GM18499 (cell line): ENCODE measurements around the gene SLC11A1.
A peak's percentile ranks its signal among the peaks of the same experiment; 100 is the strongest.

Experiments
- ATAC-seq: cut with Tn5 transposase; IDR thresholded peaks from one replicate; pipeline ENCODE4 v1.9.1; 2021; ENCODE audit warnings: moderate number of reproducible peaks; ENCODE audit not compliant: insufficient read depth, unreplicated experiment

SLC11A1 gene

DNA sequence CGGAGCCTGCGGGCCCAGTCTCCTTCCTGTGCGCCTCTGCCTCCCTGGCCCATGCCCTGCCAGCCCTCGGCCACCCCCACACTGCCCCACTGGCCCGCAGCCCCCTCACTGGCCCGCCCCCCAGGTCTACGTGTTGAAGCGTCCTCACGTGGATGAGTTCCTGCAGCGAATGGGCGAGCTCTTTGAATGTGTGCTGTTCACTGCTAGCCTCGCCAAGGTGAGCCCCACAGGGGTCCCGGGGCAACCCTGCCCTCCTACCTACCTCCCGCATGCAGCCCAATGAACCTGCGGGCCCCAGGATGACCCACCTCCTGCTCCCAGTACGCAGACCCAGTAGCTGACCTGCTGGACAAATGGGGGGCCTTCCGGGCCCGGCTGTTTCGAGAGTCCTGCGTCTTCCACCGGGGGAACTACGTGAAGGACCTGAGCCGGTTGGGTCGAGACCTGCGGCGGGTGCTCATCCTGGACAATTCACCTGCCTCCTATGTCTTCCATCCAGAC is 20.9 kb downstream of the SLC11A1 start:
- no peak for ATAC-seq

DNA sequence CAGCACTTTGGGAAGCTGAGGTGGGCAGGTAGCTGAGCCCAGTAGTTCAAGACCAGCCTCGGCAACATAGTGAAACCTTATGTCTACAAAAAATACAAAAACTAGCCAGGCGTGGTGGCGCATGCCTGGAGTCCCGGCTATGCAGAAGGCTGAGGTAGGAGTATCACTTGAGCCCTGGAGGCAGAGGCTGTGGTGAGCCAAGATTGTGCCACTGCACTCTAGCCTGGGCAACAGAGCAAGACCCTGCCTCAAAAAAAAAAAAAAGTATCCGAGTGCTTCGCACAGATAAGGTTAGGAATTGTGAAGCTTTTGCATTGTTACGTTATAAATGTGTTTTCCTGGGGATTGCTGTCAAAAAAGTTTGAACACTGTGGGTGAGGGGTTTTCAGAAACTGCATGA is 21.7 kb downstream of the SLC11A1 start:
- ATAC-seq = no peak

DNA sequence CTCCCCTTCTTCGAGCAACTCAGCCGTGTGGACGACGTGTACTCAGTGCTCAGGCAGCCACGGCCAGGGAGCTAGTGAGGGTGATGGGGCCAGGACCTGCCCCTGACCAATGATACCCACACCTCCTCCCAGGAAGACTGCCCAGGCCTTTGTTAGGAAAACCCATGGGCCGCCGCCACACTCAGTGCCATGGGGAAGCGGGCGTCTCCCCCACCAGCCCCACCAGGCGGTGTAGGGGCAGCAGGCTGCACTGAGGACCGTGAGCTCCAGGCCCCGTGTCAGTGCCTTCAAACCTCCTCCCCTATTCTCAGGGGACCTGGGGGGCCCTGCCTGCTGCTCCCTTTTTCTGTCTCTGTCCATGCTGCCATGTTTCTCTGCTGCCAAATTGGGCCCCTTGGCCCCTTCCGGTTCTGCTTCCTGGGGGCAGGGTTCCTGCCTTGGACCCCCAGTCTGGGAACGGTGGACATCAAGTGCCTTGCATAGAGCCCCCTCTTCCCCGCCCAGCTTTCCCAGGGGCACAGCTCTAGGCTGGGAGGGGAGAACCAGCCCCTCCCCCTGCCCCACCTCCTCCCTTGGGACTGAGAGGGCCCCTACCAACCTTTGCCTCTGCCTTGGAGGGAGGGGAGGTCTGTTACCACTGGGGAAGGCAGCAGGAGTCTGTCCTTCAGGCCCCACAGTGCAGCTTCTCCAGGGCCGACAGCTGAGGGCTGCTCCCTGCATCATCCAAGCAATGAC is 22.4 kb downstream of the SLC11A1 start:
- ATAC-seq = no peak

DNA sequence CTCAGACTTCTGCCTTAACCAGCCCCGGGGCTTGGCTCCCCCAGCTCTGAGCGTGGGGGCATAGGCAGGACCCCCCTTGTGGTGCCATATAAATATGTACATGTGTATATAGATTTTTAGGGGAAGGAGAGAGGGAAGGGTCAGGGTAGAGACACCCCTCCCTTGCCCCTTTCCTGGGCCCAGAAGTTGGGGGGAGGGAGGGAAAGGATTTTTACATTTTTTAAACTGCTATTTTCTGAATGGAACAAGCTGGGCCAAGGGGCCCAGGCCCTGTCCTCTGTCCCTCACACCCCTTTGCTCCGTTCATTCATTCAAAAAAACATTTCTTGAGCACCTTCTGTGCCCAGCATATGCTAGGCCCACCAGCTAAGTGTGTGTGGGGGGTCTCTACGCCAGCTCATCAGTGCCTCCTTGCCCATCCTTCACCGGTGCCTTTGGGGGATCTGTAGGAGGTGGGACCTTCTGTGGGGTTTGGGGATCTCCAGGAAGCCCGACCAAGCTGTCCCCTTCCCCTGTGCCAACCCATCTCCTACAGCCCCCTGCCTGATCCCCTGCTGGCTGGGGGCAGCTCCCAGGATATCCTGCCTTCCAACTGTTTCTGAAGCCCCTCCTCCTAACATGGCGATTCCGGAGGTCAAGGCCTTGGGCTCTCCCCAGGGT is 23.1 kb downstream of the SLC11A1 start:
- no peak for ATAC-seq

DNA sequence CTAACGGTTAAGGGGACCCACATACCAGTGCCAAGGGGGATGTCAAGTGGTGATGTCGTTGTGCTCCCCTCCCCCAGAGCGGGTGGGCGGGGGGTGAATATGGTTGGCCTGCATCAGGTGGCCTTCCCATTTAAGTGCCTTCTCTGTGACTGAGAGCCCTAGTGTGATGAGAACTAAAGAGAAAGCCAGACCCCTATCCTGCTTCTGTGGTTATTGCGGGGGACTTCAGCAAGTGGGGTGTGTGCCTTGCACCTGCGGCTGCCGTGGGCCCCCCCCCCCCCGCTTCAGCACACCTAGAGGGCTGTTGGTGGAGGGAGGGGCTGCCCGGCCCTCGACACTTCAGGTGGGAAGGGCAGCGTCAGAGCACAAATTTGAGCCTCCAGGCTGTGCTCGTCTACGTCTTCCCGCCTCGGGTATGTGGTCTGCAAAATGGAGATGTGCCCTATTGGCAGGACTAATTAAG is 23.7 kb downstream of the SLC11A1 start:
- ATAC-seq = peak; percentile 17

DNA sequence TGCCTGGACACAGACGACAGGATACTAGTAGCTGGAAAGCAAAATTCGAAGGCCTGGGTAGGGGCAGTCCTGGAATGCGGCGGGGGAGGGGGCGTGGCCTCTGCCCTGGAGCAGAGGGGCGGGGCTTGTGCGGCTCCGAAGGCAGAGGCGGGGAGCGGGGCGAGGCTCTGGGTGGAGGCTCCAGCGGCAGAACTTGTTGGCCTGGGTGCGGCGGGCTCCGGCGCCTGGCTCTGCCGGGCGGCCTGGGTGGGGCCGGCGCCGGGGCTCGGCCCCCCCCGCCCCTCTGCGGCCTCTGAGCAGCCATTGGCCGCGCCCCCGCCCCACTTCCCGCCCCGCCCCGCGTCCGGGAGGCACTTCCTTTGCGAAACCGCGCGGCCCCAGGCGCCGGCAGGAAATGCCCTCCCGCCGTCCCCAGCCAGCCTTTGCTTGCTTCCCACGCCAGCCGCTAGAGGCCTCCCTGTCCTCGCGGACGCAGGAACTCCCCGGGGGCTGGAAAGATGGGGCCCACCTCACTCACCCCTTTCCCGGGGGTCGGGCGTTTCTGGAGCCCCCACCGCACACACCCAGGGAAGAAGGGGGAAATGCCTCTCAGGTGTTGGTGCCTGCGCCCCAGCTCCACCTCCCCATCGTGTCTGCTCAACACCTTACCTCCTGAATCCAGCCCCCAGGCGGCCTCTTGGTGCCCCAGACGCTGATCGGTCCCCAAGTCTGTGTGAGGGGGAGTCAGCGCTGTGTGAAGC is 24.3 kb downstream of the SLC11A1 start:
- peak; percentile 46 for ATAC-seq

DNA sequence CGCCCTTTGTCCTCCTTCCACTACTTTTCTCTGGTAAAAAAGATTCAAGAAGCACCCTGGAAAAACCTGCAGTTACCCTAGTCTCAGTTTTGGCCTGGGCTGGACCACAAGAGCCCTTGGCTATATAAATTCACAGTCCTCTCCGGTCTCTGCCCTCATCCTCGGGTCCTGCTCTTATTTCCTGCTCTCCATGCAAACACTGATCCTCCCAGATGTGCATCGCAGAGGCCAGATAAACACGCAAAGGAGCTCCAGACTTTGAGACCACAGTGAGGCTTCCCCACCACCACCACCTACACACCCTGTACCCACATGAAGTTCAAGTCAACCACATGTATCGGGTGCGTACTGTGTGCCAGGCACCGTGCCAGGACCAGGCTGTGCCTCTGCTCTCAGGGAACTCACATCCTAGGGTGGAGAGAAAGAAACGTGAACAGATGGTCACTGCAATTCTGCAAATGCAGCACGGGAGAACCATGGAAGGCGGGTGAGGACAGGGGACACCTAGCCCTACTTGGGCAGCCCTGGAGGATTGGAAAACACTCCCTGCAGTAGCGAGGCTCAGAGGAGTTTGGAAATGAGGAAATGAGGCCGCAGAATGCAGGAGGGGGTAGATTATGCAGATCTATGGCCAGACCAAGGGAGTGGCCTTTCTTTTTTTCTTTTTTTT is 25.0 kb downstream of the SLC11A1 start:
- ATAC-seq = no peak

DNA sequence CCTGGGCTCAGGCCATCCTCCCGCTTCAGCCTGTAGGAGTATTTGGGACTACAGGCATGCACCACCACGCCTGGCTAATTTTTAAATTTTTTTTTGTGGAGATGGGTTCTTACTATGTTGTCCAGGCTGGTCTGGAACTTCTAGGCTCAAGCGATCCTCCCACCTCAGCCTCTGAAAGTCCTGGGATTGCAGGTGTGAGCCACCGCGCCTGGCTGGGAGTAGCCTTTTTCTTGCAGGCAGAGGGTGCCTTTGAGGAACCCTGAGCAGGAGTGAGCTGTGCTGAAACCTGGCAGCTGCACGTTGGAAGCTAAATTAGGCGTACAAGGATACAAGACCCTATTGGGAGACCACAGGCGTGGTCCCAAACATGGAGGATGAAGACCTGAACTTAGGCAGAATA is 25.6 kb downstream of the SLC11A1 start:
- ATAC-seq = no peak

DNA sequence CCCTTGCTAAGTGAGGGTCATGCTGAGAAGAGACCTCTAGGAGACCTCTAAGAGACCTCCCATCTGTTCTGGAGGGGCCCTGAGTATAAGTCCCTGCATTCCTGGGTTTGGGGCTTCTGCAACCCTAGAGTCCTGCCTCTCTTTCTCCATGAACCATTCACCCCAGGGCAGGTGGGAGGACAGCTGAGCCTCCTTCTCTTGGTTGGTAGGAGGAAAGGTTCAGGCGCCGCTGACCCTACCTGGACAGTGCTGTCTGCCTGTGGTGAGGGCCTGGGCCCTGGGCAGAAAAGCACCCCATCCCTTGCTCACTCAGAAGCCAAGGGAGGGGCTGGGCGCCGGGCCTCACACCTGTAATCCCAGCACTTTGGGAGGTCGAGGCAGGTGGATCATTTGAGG is 36.2 kb downstream of the SLC11A1 start:
- no peak for ATAC-seq

DNA sequence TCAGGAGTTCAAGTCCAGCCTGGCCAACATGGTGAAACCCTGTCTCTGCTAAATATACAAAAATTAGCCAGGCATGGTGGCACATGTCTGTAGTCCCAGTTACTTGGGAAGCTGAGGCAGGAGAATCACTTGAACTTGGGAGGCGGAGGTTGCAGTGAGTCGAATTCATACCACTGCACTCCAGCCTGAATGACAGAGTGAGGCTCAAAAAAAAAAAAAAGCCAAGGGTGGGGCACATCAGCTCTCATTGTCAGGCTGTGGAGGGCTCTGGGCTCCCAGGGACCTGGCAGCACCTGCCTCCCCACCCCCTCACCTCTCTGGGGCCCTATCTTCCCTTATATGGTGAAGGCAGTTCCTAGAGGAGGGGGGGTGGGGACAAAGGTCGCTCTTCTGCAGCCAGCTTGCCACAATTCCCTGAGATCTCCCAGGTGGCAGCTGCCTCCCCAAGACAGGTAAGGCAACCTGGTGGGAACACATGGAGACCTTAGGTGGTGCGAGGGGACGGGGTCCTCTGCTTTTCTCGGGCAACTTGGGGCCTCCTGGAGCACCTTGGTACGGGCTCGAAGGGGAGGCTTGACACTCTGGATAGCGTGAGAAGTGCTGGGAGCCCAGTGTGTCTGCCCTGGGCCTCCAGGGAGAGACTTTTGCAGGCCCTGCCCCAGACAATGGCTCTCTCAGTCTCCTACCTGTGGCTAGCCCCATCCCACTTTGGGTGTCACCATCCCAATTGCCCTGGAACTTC is 36.8 kb downstream of the SLC11A1 start, which contains the start of gene VIL1:
Gene VIL1 (plus strand): TSS at position 407 of the 742 bp plus-strand sequence. CDS start 4,656 bp downstream, outside the sequence.
- ATAC-seq = no peak

DNA sequence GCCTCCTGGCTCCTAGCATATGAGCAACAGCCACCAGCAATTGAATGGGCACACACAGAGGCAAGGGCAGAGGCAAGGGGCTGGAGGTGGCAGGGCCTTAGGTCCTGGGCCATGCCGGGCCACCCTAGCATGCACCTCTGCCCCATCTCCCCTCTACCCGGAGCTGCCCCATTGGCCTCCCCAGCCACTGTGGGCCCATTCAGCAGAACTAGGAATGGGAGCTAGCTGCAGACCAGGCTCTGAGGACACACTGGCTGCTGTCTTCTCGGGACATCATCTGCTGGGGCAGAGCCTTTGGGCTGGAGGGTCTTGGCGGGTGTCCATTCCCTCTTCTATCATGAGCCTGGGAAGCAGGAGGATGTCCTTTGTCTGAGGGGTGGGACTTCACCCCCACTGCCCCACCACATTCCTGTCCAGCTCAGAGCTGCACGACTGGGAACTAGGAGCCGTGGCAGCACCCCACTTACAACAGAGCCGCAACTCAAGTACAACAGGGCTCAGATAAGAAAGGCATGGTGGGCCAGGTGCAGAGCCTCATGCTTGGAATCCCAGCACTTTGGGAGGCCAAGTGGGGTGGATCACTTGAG is 37.6 kb downstream of the SLC11A1 start:
- no peak for ATAC-seq

DNA sequence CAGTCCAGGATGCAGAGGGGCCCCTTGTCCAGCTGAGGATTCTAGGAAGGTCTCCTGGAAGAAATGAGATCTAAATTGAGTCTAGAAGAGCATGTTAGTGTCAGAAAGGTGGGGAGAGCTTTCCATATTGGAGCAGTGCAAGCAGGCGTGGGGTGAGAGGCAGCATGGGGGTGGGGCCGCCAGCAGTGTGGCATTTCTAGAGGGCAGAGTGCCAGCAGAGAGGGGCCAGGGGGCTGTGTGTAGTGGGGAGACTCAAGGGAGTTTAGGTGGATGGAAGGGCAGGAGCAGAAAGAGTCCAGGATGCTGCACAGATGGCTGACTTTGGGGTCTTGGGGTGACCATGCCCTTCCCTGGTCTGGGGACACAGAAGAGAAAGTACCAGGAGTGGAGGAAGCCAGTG is 39.0 kb downstream of the SLC11A1 start:
- ATAC-seq = no peak

DNA sequence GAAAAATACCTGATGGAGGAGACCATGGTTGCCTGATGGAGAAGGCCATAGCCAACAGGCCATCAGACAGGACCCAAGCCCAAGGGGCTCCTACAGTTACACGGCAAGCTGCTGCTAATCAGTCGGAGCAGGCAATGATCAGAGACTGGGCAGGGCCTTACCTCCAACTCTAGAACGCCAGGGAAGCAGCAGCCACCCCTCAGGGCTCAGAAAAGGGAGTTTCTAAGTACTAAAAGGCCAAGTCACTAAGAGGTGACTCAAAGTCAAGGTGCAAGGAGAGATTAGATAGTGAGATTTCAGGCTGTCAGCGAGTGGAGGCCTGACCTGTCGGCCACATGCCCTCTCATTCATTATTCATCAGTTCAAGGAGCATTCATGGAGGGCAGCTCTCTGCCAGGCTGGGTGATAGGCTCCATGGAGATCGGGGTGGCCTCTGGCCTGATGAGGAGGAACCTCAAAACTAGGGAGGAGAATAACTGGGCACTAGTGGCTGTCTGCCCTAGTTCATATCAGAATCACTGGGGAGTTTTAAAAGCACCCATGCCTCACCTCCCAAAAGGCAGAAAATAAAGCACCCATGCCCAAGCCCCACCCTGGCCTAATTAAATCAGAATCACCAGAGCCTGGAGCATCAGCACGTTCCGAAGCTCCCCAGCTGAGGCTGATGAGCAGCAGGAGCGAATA is 40.5 kb downstream of the SLC11A1 start:
- ATAC-seq = no peak

DNA sequence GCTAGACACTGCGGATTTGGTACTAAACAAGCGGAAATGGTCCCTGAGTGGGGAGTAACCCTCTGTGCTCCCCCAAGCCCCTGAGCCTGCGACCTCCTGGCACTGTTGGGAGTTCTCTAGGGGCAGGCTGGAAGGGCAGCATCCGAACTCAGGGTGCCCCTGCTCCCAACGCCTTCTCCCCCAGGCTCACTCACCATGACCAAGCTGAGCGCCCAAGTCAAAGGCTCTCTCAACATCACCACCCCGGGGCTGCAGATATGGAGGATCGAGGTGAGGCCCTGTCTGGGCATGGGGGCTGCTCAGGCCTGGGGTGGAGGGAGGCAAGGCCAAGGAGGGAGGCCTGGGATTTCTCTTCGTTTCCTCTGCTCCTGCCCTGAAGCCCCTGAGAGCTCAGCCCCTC is 41.5 kb downstream of the SLC11A1 start:
- ATAC-seq = no peak

DNA sequence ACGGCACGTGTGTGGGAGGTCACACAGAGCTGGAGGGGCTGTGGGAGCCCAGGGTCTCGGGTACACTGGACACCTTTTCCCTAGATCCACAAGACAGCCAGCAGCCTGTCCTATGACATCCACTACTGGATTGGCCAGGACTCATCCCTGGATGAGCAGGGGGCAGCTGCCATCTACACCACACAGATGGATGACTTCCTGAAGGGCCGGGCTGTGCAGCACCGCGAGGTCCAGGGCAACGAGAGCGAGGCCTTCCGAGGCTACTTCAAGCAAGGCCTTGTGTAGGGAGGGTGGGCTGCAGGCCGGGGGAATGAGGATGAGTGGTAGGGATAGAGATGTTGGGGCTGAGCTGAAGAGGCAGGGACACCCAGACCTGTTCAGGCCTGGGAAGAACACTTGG is 43.5 kb downstream of the SLC11A1 start:
- no peak for ATAC-seq

DNA sequence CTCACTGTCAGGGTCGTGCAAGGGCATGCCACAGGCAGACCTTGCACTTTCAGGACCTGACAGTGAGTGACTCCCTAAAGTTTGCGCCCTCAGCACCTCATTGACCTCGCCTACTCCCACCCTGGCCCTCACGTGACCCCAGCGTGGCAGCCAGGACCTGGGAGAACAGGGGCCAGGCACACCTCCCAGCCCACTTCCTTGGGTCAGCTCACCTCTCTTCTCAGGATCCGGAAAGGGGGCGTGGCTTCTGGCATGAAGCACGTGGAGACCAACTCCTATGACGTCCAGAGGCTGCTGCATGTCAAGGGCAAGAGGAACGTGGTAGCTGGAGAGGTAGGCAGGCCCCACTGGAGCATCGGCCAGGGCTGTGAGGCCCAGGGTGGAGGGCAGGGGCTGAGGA is 45.7 kb downstream of the SLC11A1 start:
- no peak for ATAC-seq

DNA sequence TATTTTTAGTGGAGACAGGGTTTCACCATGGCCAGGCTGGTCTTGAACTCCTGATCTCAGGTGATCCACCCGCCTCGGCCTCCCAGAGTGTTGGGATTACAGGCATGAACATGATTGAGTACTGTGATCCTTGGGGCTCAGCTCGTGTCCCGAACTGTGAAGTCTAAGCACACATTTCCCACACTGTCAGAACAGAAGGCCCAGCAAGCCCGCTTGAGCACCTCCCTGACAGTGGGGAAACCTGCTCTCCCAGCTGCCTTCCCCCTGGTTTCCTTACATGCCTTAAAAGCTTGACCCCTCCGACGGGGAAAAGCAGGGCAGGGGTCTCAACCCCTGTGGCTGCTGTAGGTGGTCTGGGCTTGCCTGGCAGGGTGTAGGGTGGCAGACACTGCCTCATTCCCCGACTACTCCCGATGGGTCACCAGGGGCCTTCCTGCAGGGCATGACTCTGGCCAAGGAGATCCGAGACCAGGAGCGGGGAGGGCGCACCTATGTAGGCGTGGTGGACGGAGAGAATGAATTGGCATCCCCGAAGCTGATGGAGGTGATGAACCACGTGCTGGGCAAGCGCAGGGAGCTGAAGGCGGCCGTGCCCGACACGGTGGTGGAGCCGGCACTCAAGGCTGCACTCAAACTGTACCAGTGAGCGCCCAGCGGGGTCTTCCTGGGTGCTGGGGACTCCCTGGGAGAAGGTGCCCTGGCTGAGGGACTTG is 46.9 kb downstream of the SLC11A1 start:
- no peak for ATAC-seq
